HEK293 (cell line): ENCODE measurements around the gene PARD3B.

ENCODE experiments used
- CTCF ChIP-seq: fragments of 450-650 bp; formaldehyde crosslinking; IDR thresholded peaks from 2 replicates; pipeline ENCODE4 v1.5.1; 2016; ENCODE audit warnings: missing biosample characterization, missing genetic modification characterization
- PRDM2 ChIP-seq: fragments of 450-650 bp; formaldehyde crosslinking; IDR thresholded peaks from 2 replicates; pipeline ENCODE4 v1.5.1; 2016; ENCODE audit warnings: missing biosample characterization, missing genetic modification characterization, borderline replicate concordance
- ZBTB7A ChIP-seq: fragments of 450-650 bp; formaldehyde crosslinking; IDR thresholded peaks from 2 replicates; pipeline ENCODE4 v1.5.1; 2016; ENCODE audit warnings: low read depth, missing biosample characterization, missing genetic modification characterization
- ZNF133 ChIP-seq: fragments of 450-650 bp; formaldehyde crosslinking; IDR thresholded peaks from 2 replicates; pipeline ENCODE4 v1.5.1; 2016; ENCODE audit warnings: missing biosample characterization, missing genetic modification characterization
- ZNF248 ChIP-seq: fragments of 450-650 bp; formaldehyde crosslinking; IDR thresholded peaks from 2 replicates; pipeline ENCODE4 v1.5.1; 2017; ENCODE audit warnings: missing biosample characterization, missing genetic modification characterization
- ZNF324 ChIP-seq: fragments of 450-650 bp; formaldehyde crosslinking; IDR thresholded peaks from 2 replicates; pipeline ENCODE4 v1.5.1; 2016; ENCODE audit warnings: missing biosample characterization, missing genetic modification characterization

GRCh38 chr2:204515416-204515815 lies 29.9 kb upstream of the PARD3B start:
- TF ChIP-seq ZNF324 (tag by site-specific recombination) (no peak), ZNF248 (tag by site-specific recombination) (no peak), CTCF (tag by site-specific recombination) (no peak), PRDM2 (tag by site-specific recombination) (no peak), ZBTB7A (tag by site-specific recombination) (no peak), ZNF133 (tag by site-specific recombination) (no peak)
